ENCODE measurements around the gene NFIX. TPM values are rescaled to one million over a fixed set of nuclear protein-coding genes. Genes with fewer than 3 reads are reported as not detected.

The NFIX gene
- total and polyA plus RNA-seq, 9 of the 15 experiments (the other 6 are each of a cell fraction or from before 2014, with no cell fraction given) = 0.28 to 26.8 (median 5.4) TPM

GRCh38 chr19:13022859-13023636, 27.8 kb downstream of the NFIX start (continued):
- TF ChIP-seq DEAF1 (CRISPR knock-in tag; IDR thresholded peaks at IDR 0.05) (no peak), NR3C1 (CRISPR knock-in tag; IDR thresholded peaks at IDR 0.05) (no peak), NBN (IDR thresholded peaks at IDR 0.05; ENCODE audit: low read depth) (0 out of 2 replicates have a peak, but pooled peaks have one; percentile 62), POLR2B (IDR thresholded peaks at IDR 0.05; ENCODE audit: low read depth, partially characterized antibody) (no peak), TEAD4 (IDR thresholded peaks at IDR 0.05; ENCODE audit: low read length) (no peak), TEAD4 (CRISPR knock-in tag; IDR thresholded peaks at IDR 0.05; ENCODE audit: borderline replicate concordance) (no peak), KHSRP (IDR thresholded peaks at IDR 0.05) (no peak), IFI16 (CRISPR knock-in tag; IDR thresholded peaks at IDR 0.05) (no peak), ZNF785 (CRISPR knock-in tag; IDR thresholded peaks at IDR 0.05) (no peak)

- Histone ChIP-seq H3K27ac (ENCODE audit: extremely low read depth, low read depth, low read length) (peak overlapping the region; percentile 62; the same call in 1 of the 3 replicates), H3K9me1 (ENCODE audit: control insufficient read depth, insufficient read depth, low read length) (no peaks in the 10 kb centered on the region), H4K20me1 (replicated peaks; ENCODE audit: control insufficient read depth, insufficient read depth, low read length) (no peaks in the 10 kb centered on the region), H2AFZ (ENCODE audit: low read depth, low read length) (no peak overlapping the region), H3K79me2 (ENCODE audit: control insufficient read depth, insufficient read depth, low read length) (peaks cover 56% of the 10 kb centered on the region), H3K36me3 (ENCODE audit: control insufficient read depth, insufficient read depth, low read length) (peaks cover 38% of the 10 kb centered on the region; the same call in 2 of the 3 replicates), H3K4me3 (peak overlapping the region; percentile 41), H3K9ac (ENCODE audit: insufficient read depth in 1 of 2, low read depth in 2 of 2, low read length in 2 of 2) (no peak overlapping the region), H3K4me1 (replicated peaks in 1 of 2; ENCODE audit: control insufficient read depth in 2 of 2, insufficient read depth in 2 of 2, low read length in 2 of 2) (peaks cover 18 to 36% of the 10 kb centered on the region in 2 experiments; a peak in 4 of 5 replicates), H3K4me2 (ENCODE audit: insufficient read depth, low read length) (no peak overlapping the region), H3K9me3 (replicated peaks; ENCODE audit: control insufficient read depth, insufficient read depth, low read depth, low read length) (no peaks in the 10 kb centered on the region), H3K27me3 (ENCODE audit: control insufficient read depth in 2 of 2, insufficient read depth in 2 of 2, low read length in 2 of 2) (no peaks in the 10 kb centered on the region)
- no CpG with 5 or more reads among the region's 8 CpGs for WGBS (ENCODE audit: insufficient coverage, low coverage, missing lambda C conversion rate)
- ATAC-seq (no peak), DNase-seq (ENCODE audit: extremely low read depth in 1 of 4, low spot score in 3 of 4) (peak in 3 of 4 experiments; percentile 34 to 54 (median 46)), FAIRE-seq (no peak)
- POLR2A ChIA-PET = interaction anchor here (0.7 to 1.4 kb wide), 2 partner anchors 10 kb away, joined by 3 to 5 read pairs; no protein-coding TSS in a partner anchor
- no TSS peak for BruUV-seq (replicated peaks)
- in situ Hi-C loops (cut with MboI) = no loop called here
- intact Hi-C loops (cut with micrococcal nuclease) = no loop called here
- CTCF ChIA-PET (ENCODE audit: low intra/inter-chr PET ratio) = interaction anchor here (0.7 kb wide), 1 partner anchor 342 kb away, joined by 4 read pairs; no protein-coding TSS in a partner anchor
- TF ChIP-seq REST (IDR thresholded peaks at IDR 0.05; ENCODE audit: borderline replicate concordance) (no peak), REST (CRISPR knock-in tag; IDR thresholded peaks at IDR 0.05; ENCODE audit: low read depth) (no peak)
Measured at GRCh38 chr19:13023656-13024055, 28.4 kb downstream of the NFIX start.
